ENCODE results near the gene MAGI2. TPM values are rescaled to one million over a fixed set of nuclear protein-coding genes. Genes with fewer than 3 reads are reported as not detected.

Gene MAGI2
- total and polyA plus RNA-seq, 2 of the 13 experiments (the other 11 are each of a cell fraction or from before 2014, with no cell fraction given): 1.5 to 3.8 TPM

- no peak for DNase-seq (ENCODE audit: low spot score)
- no peak overlapping the region for H3K4me2 ChIP-seq (ENCODE audit: low read depth, low read length)
- H3K9ac ChIP-seq (ENCODE audit: insufficient read depth, low read depth, low read length): no peak overlapping the region
- intact Hi-C loops (cut with micrococcal nuclease; ENCODE audit: unreplicated experiment): no loop called here
- no TSS peak for BruUV-seq (replicated peaks)
- no peak overlapping the region for H2AFZ ChIP-seq (ENCODE audit: low read length)
- no peak overlapping the region for H3K27ac ChIP-seq (ENCODE audit: extremely low read length, insufficient read depth, low read length)
- ATAC-seq: no peak
- no peaks in the 10 kb centered on the region for H3K9me3 ChIP-seq (ENCODE audit: low read length)
- CTCF ChIA-PET (ENCODE audit: low intra/inter-chr PET ratio, low total read pairs): no interaction called here
- H3K36me3 ChIP-seq (replicated peaks in 1 of 2; ENCODE audit: control insufficient read depth in 1 of 2, insufficient read depth in 2 of 2, low read length in 2 of 2): no peaks in the 10 kb centered on the region
- no peaks in the 10 kb centered on the region for H4K20me1 ChIP-seq (ENCODE audit: insufficient read depth, low read length)
- no peaks in the 10 kb centered on the region for H3K79me2 ChIP-seq (ENCODE audit: insufficient read depth, low read length)
- in situ Hi-C loops (cut with HindIII; ENCODE audit: extremely low pct_ligation_motif_present, low pct_unique_long_range_greater_than_20kb): no loop called here
- H3K27me3 ChIP-seq (ENCODE audit: control insufficient read depth in 1 of 2, insufficient read depth in 2 of 2, low read length in 2 of 2): no peaks in the 10 kb centered on the region
- H3K4me1 ChIP-seq (ENCODE audit: insufficient read depth, low read length): no peaks in the 10 kb centered on the region
- TF ChIP-seq REPIN1 (CRISPR knock-in tag; IDR thresholded peaks at IDR 0.05; ENCODE audit: borderline replicate concordance, low read depth) (no peak), HMGA1 (CRISPR knock-in tag; conservative IDR thresholded peaks at IDR 0.05) (no peak), NKX3-1 (CRISPR knock-in tag; IDR thresholded peaks at IDR 0.05) (no peak), BRD4 (CRISPR knock-in tag; IDR thresholded peaks at IDR 0.05) (no peak), ZNF33A (CRISPR knock-in tag; IDR thresholded peaks at IDR 0.05; ENCODE audit: borderline replicate concordance) (no peak), ZNF704 (CRISPR knock-in tag; IDR thresholded peaks at IDR 0.05; ENCODE audit: borderline replicate concordance) (no peak), ZNF878 (CRISPR knock-in tag; IDR thresholded peaks at IDR 0.05) (no peak), REXO4 (CRISPR knock-in tag; IDR thresholded peaks at IDR 0.05; ENCODE audit: borderline replicate concordance) (no peak), TRAFD1 (CRISPR knock-in tag; IDR thresholded peaks at IDR 0.05; ENCODE audit: borderline replicate concordance) (no peak), KLF15 (CRISPR knock-in tag; IDR thresholded peaks at IDR 0.05; ENCODE audit: borderline replicate concordance) (no peak)
- H3K4me3 ChIP-seq (replicated peaks in 1 of 3; ENCODE audit: insufficient read depth in 1 of 3, low read depth in 2 of 3, low read length in 3 of 3): no peak overlapping the region
- FAIRE-seq: no peak
- POLR2A ChIA-PET: no interaction called here
Observed at GRCh38 chr7:78101076-78101475, 1352.4 kb downstream of the MAGI2 start.
